ENCODE results near the gene XPA.

The XPA gene

GRCh38 chr9:97645720-97646119 lies 51.4 kb downstream of the XPA start:
- Histone ChIP-seq H3K9me3 (ENCODE audit: severe bottlenecking) (no peaks in the 10 kb centered on the region), H3K4me3 (ENCODE audit: severe bottlenecking) (no peak overlapping the region), H3K27me3 (ENCODE audit: insufficient read depth, poor library complexity, severe bottlenecking) (no peaks in the 10 kb centered on the region), H3K36me3 (ENCODE audit: low read depth) (peaks cover 96% of the 10 kb centered on the region), H3K27ac (ENCODE audit: poor library complexity, severe bottlenecking) (no peak overlapping the region), H3K4me1 (ENCODE audit: insufficient read depth, poor library complexity, severe bottlenecking) (no peaks in the 10 kb centered on the region)
- ATAC-seq (ENCODE audit: low read depth) = no peak
- DNase-seq (ENCODE audit: low spot score) = no peak
- TF ChIP-seq, protein P1, sequence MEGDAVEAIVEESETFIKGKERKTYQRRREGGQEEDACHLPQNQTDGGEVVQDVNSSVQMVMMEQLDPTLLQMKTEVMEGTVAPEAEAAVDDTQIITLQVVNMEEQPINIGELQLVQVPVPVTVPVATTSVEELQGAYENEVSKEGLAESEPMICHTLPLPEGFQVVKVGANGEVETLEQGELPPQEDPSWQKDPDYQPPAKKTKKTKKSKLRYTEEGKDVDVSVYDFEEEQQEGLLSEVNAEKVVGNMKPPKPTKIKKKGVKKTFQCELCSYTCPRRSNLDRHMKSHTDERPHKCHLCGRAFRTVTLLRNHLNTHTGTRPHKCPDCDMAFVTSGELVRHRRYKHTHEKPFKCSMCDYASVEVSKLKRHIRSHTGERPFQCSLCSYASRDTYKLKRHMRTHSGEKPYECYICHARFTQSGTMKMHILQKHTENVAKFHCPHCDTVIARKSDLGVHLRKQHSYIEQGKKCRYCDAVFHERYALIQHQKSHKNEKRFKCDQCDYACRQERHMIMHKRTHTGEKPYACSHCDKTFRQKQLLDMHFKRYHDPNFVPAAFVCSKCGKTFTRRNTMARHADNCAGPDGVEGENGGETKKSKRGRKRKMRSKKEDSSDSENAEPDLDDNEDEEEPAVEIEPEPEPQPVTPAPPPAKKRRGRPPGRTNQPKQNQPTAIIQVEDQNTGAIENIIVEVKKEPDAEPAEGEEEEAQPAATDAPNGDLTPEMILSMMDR (IDR thresholded peaks at IDR 0.05; ENCODE audit: poor library complexity, severe bottlenecking) = no peak

DNA sequence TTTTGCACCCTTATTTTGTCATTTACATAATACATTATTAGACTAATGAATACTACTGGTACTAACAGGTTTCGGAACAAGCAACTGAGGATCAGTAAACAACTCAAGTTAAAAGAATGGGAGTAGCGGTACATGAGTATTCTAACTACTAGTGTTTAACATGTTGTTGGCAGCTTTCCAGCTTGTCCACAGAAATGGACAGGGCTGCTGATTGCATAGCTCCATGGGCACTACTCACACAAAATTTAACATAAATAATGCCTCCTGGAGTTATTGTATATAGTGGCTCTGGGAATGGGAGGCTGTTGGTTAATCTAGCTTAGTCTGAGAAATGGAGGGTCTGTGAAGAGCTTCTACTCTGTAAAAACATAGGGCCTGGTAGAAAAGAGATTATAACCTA lies 56.8 kb downstream of the XPA start:
- no peaks in the 10 kb centered on the region for H3K27me3 ChIP-seq (ENCODE audit: insufficient read depth, poor library complexity, severe bottlenecking)
- DNase-seq (ENCODE audit: low spot score) (no peak), ATAC-seq (ENCODE audit: low read depth) (no peak)
- TF ChIP-seq, protein P1 (IDR thresholded peaks at IDR 0.05; ENCODE audit: poor library complexity, severe bottlenecking) = no peak
- no peak overlapping the region for H3K4me3 ChIP-seq (ENCODE audit: severe bottlenecking)
- peaks cover 17% of the 10 kb centered on the region for H3K4me1 ChIP-seq (ENCODE audit: insufficient read depth, poor library complexity, severe bottlenecking)
- peaks cover 85% of the 10 kb centered on the region for H3K36me3 ChIP-seq (ENCODE audit: low read depth)
- H3K27ac ChIP-seq (ENCODE audit: poor library complexity, severe bottlenecking) = no peak overlapping the region
- no peaks in the 10 kb centered on the region for H3K9me3 ChIP-seq (ENCODE audit: severe bottlenecking)

GRCh38 chr9:97638666-97639065 lies 58.5 kb downstream of the XPA start:
- no peaks in the 10 kb centered on the region for H3K27me3 ChIP-seq (ENCODE audit: insufficient read depth, poor library complexity, severe bottlenecking)
- no peaks in the 10 kb centered on the region for H3K9me3 ChIP-seq (ENCODE audit: severe bottlenecking)
- peaks cover 77% of the 10 kb centered on the region for H3K36me3 ChIP-seq (ENCODE audit: low read depth)
- TF ChIP-seq, protein P1 (IDR thresholded peaks at IDR 0.05; ENCODE audit: poor library complexity, severe bottlenecking) = peak; percentile 19
- DNase-seq (ENCODE audit: low spot score) (no peak), ATAC-seq (ENCODE audit: low read depth) (no peak)
- H3K4me3 ChIP-seq (ENCODE audit: severe bottlenecking) = no peak overlapping the region
- peaks cover 17% of the 10 kb centered on the region for H3K4me1 ChIP-seq (ENCODE audit: insufficient read depth, poor library complexity, severe bottlenecking)
- no peak overlapping the region for H3K27ac ChIP-seq (ENCODE audit: poor library complexity, severe bottlenecking)

- H3K4me1 ChIP-seq (ENCODE audit: insufficient read depth, poor library complexity, severe bottlenecking) = peaks cover 17% of the 10 kb centered on the region
- no peak overlapping the region for H3K4me3 ChIP-seq (ENCODE audit: severe bottlenecking)
- H3K27me3 ChIP-seq (ENCODE audit: insufficient read depth, poor library complexity, severe bottlenecking) = no peaks in the 10 kb centered on the region
- TF ChIP-seq, protein P1 (IDR thresholded peaks at IDR 0.05; ENCODE audit: poor library complexity, severe bottlenecking) = no peak
- ATAC-seq (ENCODE audit: low read depth) (no peak), DNase-seq (ENCODE audit: low spot score) (no peak)
- H3K36me3 ChIP-seq (ENCODE audit: low read depth) = peaks cover 59% of the 10 kb centered on the region
- H3K9me3 ChIP-seq (ENCODE audit: severe bottlenecking) = no peaks in the 10 kb centered on the region
- H3K27ac ChIP-seq (ENCODE audit: poor library complexity, severe bottlenecking) = no peak overlapping the region
Observed at GRCh38 chr9:97636903-97637302, 60.2 kb downstream of the XPA start.

GRCh38 chr9:97635026-97635425 lies 62.1 kb downstream of the XPA start:
- no peaks in the 10 kb centered on the region for H3K9me3 ChIP-seq (ENCODE audit: severe bottlenecking)
- peak overlapping the region; percentile 90 for H3K4me3 ChIP-seq (ENCODE audit: severe bottlenecking)
- DNase-seq (ENCODE audit: low spot score) = no peak
- H3K4me1 ChIP-seq (ENCODE audit: insufficient read depth, poor library complexity, severe bottlenecking) = peaks cover 17% of the 10 kb centered on the region
- no peak overlapping the region for H3K27ac ChIP-seq (ENCODE audit: poor library complexity, severe bottlenecking)
- TF ChIP-seq, protein P1 (IDR thresholded peaks at IDR 0.05; ENCODE audit: poor library complexity, severe bottlenecking) = no peak
- no peaks in the 10 kb centered on the region for H3K27me3 ChIP-seq (ENCODE audit: insufficient read depth, poor library complexity, severe bottlenecking)
- peaks cover 41% of the 10 kb centered on the region for H3K36me3 ChIP-seq (ENCODE audit: low read depth)
- no peak for ATAC-seq (ENCODE audit: low read depth)

All from RWPE2 (cell line).